Breast epithelium (tissue), 3 donors: ENCODE results near the gene IL17RD.

ENCODE experiments used
- CTCF ChIP-seq, 3 donors: fragments of 450-650 bp; IDR thresholded peaks; one replicate each; pipeline ENCODE4 v1.5.1; 2016 to 2017; ENCODE audit warnings: antibody characterized with exemption in 3 of 3, mild to moderate bottlenecking in 3 of 3, moderate library complexity in 3 of 3
- POLR2A ChIP-seq: fragments of 450-650 bp; IDR thresholded peaks from one replicate; pipeline ENCODE4 v1.6.1; 2016; ENCODE audit warnings: antibody characterized with exemption, mild to moderate bottlenecking, moderate library complexity
- POLR2AphosphoS5 ChIP-seq, 3 donors: sonication (generic); formaldehyde crosslinking; IDR thresholded peaks; one replicate each; pipeline ENCODE4 v1.6.1; 2017; ENCODE audit warnings: antibody characterized with exemption in 3 of 3

- TF ChIP-seq POLR2A (no peak), POLR2AphosphoS5 (IDR thresholded peaks at IDR 0.05) (no peak), CTCF (IDR thresholded peaks at IDR 0.05) (no peak)
Measured at GRCh38 chr3:57079474-57079831, 85.7 kb downstream of the IL17RD start.
